ENCODE data around the gene CDH23. TPM values are rescaled to one million over a fixed set of nuclear protein-coding genes. Genes with fewer than 3 reads are reported as not detected.
A peak's percentile ranks its signal among the peaks of the same experiment; 100 is the strongest.
"Not testable (repeated sequence)": the region's sequence is repeated elsewhere in the genome, so short reads cannot be mapped to it uniquely, and the experiment has no call there.

Gene CDH23
- total RNA-seq, 2 donors from 2014 or later: 1.4 to 1.6 TPM

GRCh38 chr10:71848325-71849275 lies 451.9 kb downstream of the CDH23 start:
- H3K4me3 ChIP-seq: no peak overlapping the region
- no peak for TF ChIP-seq CTCF (IDR thresholded peaks at IDR 0.05)
- no peak overlapping the region for H3K27ac ChIP-seq
- no peaks in the 10 kb centered on the region for H3K36me3 ChIP-seq
- H3K9me3 ChIP-seq: no peaks in the 10 kb centered on the region
- no peak for DNase-seq
- intact Hi-C loops (cut with DNase I): no loop called here
- no peaks in the 10 kb centered on the region for H3K27me3 ChIP-seq
- no peaks in the 10 kb centered on the region for H3K4me1 ChIP-seq
- H3K9ac ChIP-seq (ENCODE audit: low read depth in 2 of 2, low read length in 2 of 2): peak overlapping the region in 1 of 2 donors; percentile 4

GRCh38 chr10:71849461-71849908 lies 452.8 kb downstream of the CDH23 start:
- Histone ChIP-seq H3K4me3 (peak overlapping the region; percentile 100), H3K9me3 (no peaks in the 10 kb centered on the region), H3K27ac (no peak overlapping the region), H3K4me1 (no peaks in the 10 kb centered on the region), H3K9ac (ENCODE audit: low read depth in 2 of 2, low read length in 2 of 2) (no peak overlapping the region), H3K36me3 (no peaks in the 10 kb centered on the region), H3K27me3 (no peaks in the 10 kb centered on the region)
- TF ChIP-seq CTCF (IDR thresholded peaks at IDR 0.05): no peak
- intact Hi-C loops (cut with DNase I): no loop called here
- DNase-seq: no peak

- peak overlapping the region; percentile 91 for H3K27ac ChIP-seq
- peak overlapping the region; percentile 93 to 94 for H3K9ac ChIP-seq (ENCODE audit: low read depth in 2 of 2, low read length in 2 of 2)
- TF ChIP-seq CTCF (IDR thresholded peaks at IDR 0.05): no peak
- H3K27me3 ChIP-seq: no peaks in the 10 kb centered on the region
- H3K4me3 ChIP-seq: peak overlapping the region; percentile 100
- no peaks in the 10 kb centered on the region for H3K9me3 ChIP-seq
- DNase-seq: peak; percentile 35
- no peaks in the 10 kb centered on the region for H3K4me1 ChIP-seq
- intact Hi-C loops (cut with DNase I): no loop called here
- H3K36me3 ChIP-seq: no peaks in the 10 kb centered on the region
Measured at GRCh38 chr10:71850021-71850742, 453.5 kb downstream of the CDH23 start.

DNA sequence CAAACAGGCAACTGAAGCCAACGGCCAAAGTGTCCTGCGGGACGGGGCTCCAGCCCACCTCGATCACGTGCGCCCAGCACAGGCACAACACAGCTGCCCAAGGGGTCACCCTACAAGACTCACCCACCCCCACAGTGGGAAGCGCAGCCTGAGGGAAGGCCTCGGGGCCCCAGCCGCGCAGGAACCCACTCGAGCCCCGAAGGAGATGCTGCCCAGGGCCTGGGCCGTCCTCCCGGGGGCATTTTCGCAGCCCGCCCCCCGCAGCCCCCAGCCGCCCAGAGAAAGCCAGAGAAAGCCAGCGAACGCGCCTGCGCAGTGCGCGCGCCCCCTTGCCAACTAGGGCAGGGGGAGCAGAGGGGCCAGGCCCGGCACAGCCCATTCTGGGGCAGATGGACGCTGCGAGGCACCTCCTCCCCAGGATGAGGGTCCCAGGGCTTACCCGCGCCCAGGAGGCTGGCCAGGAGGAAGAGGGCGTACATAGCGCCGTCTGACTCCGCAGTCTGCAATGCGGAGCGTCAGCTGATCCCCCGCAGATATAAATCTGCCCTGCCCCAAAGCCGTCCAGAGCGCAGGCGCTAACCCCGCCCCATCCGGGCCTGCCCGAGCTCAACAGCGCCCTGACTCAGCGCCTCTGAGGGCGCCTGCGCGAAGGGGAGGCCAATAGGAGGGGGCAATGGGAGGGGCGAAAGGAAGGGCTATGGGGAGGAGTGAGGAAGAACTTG lies 454.2 kb downstream of the CDH23 start, which contains the start of gene PSAP:
Gene PSAP, minus strand, starts transcription at position 509 of the 722 bp plus-strand sequence. Its CDS starts 30 bp downstream, at position 479.
- peak; percentile 99 for DNase-seq
- H3K4me3 ChIP-seq: peak within 1 kb of the TSS; percentile 100
- peak within 1 kb of the TSS; percentile 93 to 94 for H3K9ac ChIP-seq (ENCODE audit: low read depth in 2 of 2, low read length in 2 of 2)
- peak within 1 kb of the TSS; percentile 91 for H3K27ac ChIP-seq
- H3K9me3 ChIP-seq: no peaks in the 10 kb centered on the region
- no peaks in the 10 kb centered on the region for H3K4me1 ChIP-seq
- intact Hi-C loops (cut with DNase I): no loop called here
- no peaks in the 10 kb centered on the region for H3K36me3 ChIP-seq
- no peak for TF ChIP-seq CTCF (IDR thresholded peaks at IDR 0.05)
- H3K27me3 ChIP-seq: no peaks in the 10 kb centered on the region

DNA sequence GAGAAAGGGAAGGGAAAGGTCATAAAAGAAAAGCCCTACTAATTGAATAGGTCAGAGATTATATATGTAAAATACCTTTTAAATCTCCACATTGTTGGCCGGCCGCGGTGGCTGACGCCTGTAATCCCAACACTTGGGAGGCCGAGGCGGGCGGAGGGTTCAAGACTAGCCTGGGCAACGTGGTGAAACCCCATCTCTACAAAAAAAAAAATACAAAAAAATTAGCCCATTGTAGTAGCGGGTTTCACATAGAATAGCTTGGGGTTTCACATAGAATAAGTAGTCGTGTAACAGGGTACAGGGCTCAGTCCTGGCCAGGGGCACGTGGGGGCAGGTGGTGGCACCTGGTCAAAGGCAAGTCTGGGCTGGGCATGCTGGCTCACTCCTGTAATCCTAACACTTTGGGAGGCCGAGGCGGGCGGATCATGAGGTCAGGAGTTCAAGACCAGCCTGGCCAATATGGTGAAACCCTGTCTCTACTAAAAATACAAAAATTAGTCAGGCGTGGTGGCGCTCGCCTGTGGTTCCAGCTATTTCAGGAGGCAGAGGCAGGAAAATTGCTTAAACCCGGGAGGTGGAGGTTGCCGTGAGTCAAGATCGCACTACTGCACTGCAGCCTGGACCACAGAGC lies 454.9 kb downstream of the CDH23 start:
- H3K27me3 ChIP-seq; H3K4me1 ChIP-seq; DNase-seq; H3K9me3 ChIP-seq; intact Hi-C loops (cut with DNase I); H3K9ac ChIP-seq (ENCODE audit: low read depth in 2 of 2, low read length in 2 of 2); H3K36me3 ChIP-seq: not testable (repeated sequence)
- peak overlapping the region; percentile 91 for H3K27ac ChIP-seq
- peak overlapping the region; percentile 100 for H3K4me3 ChIP-seq

All from colonic mucosa (tissue), 4 donors.